Motor neuron (in vitro differentiated cells): ENCODE data around the gene DNAH2. TPM values are rescaled to one million over a fixed set of nuclear protein-coding genes. Genes with fewer than 3 reads are reported as not detected.
"Not testable (repeated sequence)": the region's sequence is repeated elsewhere in the genome, so short reads cannot be mapped to it uniquely, and the experiment has no call there.

Experiments
- ATAC-seq, 8 experiments: fragments of 200-7000 bp; cut with Tn5 transposase; replicated peaks in 6 of 8; 2 replicates each; pipeline ENCODE4 v1.8.0; 2021; ENCODE audit warnings: mild to moderate bottlenecking in 8 of 8, moderate library complexity in 8 of 8
- H3K27ac ChIP-seq, 2 donors: fragments of 250-450 bp; sonication (Bioruptor Pico); 2 replicates each; pipeline ENCODE4 v1.9.0; 2021; ENCODE audit warnings: antibody characterized with exemption in 2 of 2, mild to moderate bottlenecking in 2 of 2, moderate library complexity in 1 of 2
- H3K4me1 ChIP-seq, 2 donors: fragments of 250-450 bp; sonication (Bioruptor Pico); replicated peaks in 1 of 2; 2 replicates each; pipeline ENCODE4 v1.6.1; 2021; ENCODE audit warnings: antibody characterized with exemption in 2 of 2, mild to moderate bottlenecking in 2 of 2, moderate library complexity in 1 of 2
- H3K4me3 ChIP-seq, 5 donors: fragments of 250-450 bp; sonication (Bioruptor Pico); 2 replicates each; pipeline ENCODE4 v1.9.0; 2021; ENCODE audit warnings: antibody characterized with exemption in 5 of 5, mild to moderate bottlenecking in 5 of 5, moderate library complexity in 4 of 5
- WGBS, 10 experiments: fragments of 450-650 bp; shearing (Covaris generic); methylation state at CpG; one replicate each; pipeline ENCODE4 v1.0.0; 2022; 5-methylcytosine and 5-hydroxymethylcytosine counted together
- in situ Hi-C, 9 experiments: fragments of 400-800 bp; cut with MboI; loops; one replicate each; pipeline ENCODE4 v1.15.0; 2021; ENCODE audit warnings: low sequenced_read_pairs in 9 of 9, low pct_unique_long_range_greater_than_20kb in 2 of 9; ENCODE audit not compliant: unreplicated experiment in 9 of 9
- total RNA-seq, 8 experiments: library from RNA; unstranded; fragments of 300-600 nt; gene quantifications; 2 replicates each; pipeline versions ENCODE4 v1.2.3 to v1.2.4, GENCODE V29; 2022

DNAH2 gene
- total RNA-seq, 8 experiments from 2014 or later, result 0.25 to 4.4 (median 0.65) TPM

- WGBS, 10 experiments, result 60 to 92% methylated on average over 1 to 9 of the region's 21 CpGs; no CpG with 5 or more reads in 8 of the 10 experiments
- no peak overlapping the region for H3K27ac ChIP-seq
- no peaks in the 10 kb centered on the region for H3K4me1 ChIP-seq
- ATAC-seq, result no peak
- in situ Hi-C loops, result no loop called here
- H3K4me3 ChIP-seq, result no peak overlapping the region
Observed at GRCh38 chr17:7807206-7807605, 89.7 kb downstream of the DNAH2 start.

DNA sequence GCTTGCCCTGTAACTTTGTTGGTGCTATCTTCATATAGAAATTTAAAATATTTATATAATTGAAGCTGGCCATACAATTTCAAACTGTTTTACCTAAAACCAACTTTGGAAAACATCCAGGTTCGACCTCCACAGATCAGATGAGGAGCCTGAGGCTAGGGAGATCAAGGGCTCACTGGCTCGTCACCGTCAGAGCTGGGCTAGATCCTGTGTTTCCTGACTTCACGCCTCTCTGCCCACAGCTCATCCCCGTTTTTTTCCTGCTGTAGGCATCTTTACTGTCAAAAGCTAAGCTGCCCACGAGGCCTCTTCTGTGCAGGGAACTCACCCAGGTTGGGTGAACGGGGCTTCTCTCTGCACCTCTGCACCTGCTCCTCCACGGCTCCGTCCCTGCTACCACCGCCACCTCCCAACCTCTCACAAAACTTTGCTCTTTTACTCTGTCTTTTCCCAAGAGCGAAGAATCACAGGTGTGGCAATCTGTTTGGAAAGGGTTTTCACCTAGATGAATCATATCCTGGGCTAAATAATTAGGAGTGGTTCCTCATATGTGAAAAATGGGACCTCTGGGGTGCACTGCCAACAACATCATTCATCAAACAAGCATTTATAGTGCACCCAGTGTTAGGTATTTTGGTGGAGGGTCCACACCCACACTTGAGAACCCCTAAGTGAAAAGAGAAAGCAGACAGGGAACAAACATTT is 91.7 kb downstream of the DNAH2 start:
- Histone ChIP-seq H3K4me3 (no peak overlapping the region), H3K4me1 (no peaks in the 10 kb centered on the region), H3K27ac (no peak overlapping the region)
- WGBS, 10 experiments, result 0 to 63% (median 50%) methylated on average over 1 to 10 of the region's 11 CpGs; no CpG with 5 or more reads in 3 of the 10 experiments
- no peak for ATAC-seq
- in situ Hi-C loops, result no loop called here

GRCh38 chr17:7809791-7810343 is 92.3 kb downstream of the DNAH2 start:
- WGBS, 10 experiments, result 58 to 97% (median 75%) methylated on average over 4 to 8 of the region's 9 CpGs; no CpG with 5 or more reads in 1 of the 10 experiments

DNA sequence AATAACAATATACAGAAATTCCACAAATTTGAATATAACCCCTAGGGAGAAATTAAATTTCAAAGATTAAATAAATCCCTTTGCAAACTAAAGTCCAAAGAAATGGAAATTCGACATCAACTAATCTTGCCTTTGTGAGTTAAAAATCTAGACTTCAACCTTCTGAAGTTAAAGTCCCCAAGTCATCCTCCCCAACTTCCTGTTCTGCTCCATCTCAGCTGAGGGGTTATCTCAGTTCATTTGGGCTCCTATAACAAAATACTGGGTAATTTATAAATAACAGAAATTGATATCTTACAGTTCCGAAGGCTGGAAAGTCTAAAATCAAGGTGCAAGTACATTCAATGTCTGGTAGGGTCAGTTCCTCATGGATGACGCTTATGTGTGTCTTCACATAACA is 93.7 kb downstream of the DNAH2 start:
- in situ Hi-C loops, result no loop called here
- H3K4me1 ChIP-seq, result no peaks in the 10 kb centered on the region
- H3K27ac ChIP-seq, result no peak overlapping the region
- no peak overlapping the region for H3K4me3 ChIP-seq
- ATAC-seq, result no peak
- 43 to 95% (median 76%) methylated on average over 1 to 3 of the region's 3 CpGs for WGBS, 10 experiments

More at GRCh38 chr17:7809791-7810343, 92.3 kb downstream of the DNAH2 start:
- in situ Hi-C loops, ATAC-seq, H3K4me3 ChIP-seq, H3K27ac ChIP-seq, H3K4me1 ChIP-seq: not testable (repeated sequence)

GRCh38 chr17:7814969-7815368 is 97.4 kb downstream of the DNAH2 start:
- no peaks in the 10 kb centered on the region for H3K4me1 ChIP-seq
- no peak for ATAC-seq
- no peak overlapping the region for H3K27ac ChIP-seq
- H3K4me3 ChIP-seq, result no peak overlapping the region
- WGBS, 10 experiments, result 0 to 100% (median 80%) methylated on average over 1 to 4 of the region's 5 CpGs; no CpG with 5 or more reads in 1 of the 10 experiments
- in situ Hi-C loops, result no loop called here

GRCh38 chr17:7816926-7817642 is 99.5 kb downstream of the DNAH2 start:
- ATAC-seq, result no peak
- Histone ChIP-seq H3K4me1 (no peaks in the 10 kb centered on the region), H3K4me3 (no peak overlapping the region), H3K27ac (no peak overlapping the region)
- in situ Hi-C loops, result no loop called here
- WGBS, 10 experiments, result 17 to 88% (median 71%) methylated on average over 1 to 6 of the region's 10 CpGs; no CpG with 5 or more reads in 5 of the 10 experiments

GRCh38 chr17:7817643-7817964 is 100.1 kb downstream of the DNAH2 start:
- Histone ChIP-seq H3K27ac (no peak overlapping the region), H3K4me1 (no peaks in the 10 kb centered on the region), H3K4me3 (no peak overlapping the region)
- in situ Hi-C loops, result no loop called here
- 20 to 92% methylated on average over 1 to 2 of the region's 9 CpGs; no CpG with 5 or more reads in 8 of the 10 experiments for WGBS, 10 experiments
- no peak for ATAC-seq

DNA sequence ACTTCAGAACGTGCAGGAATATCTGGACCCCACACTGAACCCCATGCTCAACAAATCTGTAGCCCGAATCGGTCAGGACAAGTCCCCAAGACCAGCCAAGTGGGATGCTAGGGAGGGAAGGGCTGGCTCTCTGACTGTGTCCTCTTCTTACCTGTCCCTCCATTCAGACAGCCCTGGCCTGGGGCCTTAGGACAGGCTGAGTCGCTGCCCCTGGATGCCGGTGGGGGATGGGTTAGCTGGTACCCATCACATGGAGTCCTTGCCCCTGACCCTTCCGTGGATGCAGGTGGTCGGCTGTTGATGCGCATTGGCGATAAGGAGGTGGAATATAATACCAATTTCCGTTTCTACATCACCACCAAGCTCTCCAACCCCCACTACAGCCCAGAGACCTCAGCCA is 100.5 kb downstream of the DNAH2 start:
- no peak overlapping the region for H3K4me3 ChIP-seq
- ATAC-seq, result no peak
- no peaks in the 10 kb centered on the region for H3K4me1 ChIP-seq
- in situ Hi-C loops, result no loop called here
- WGBS, 10 experiments, result 20 to 88% (median 56%) methylated on average over 1 to 9 of the region's 10 CpGs; no CpG with 5 or more reads in 6 of the 10 experiments
- no peak overlapping the region for H3K27ac ChIP-seq

DNA sequence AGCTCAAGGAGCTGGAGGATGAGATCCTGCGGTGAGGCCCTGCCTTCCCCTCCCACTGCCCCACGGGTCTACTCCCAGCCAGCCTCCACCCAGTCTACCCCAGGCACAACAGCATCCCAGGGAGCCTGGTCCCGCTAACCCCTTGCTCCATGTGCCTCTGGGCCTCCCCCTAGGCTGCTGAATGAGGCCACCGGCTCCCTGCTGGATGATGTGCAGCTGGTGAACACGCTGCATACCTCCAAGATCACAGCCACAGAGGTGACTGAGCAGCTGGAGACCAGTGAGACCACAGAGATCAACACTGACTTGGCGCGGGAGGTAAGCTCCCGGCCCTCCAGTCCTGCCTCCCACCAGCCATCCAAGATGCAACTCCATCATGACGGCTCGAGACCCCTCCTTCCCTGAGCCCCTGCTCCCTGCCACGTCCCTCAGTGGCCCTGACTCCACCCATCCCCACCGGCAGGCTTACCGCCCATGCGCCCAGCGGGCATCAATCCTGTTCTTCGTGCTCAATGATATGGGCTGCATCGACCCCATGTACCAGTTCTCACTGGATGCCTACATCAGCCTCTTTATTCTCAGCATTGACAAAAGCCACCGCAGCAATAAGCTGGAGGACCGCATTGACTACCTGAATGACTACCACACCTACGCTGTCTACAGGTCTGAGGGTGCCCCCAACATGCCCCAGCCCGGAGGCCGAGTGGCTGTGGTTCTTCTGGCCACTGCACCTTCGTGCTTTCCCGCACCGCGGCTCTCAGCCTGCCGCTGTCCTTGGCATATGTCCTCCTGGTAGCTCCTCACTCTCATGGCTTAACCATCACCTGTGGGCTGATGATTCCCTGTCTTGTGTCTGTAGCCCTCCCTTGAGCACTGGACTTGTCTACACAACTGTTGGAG is 101.5 kb downstream of the DNAH2 start:
- Histone ChIP-seq H3K4me3 (no peak overlapping the region), H3K4me1 (no peaks in the 10 kb centered on the region), H3K27ac (no peak overlapping the region)
- 37 to 100% (median 63%) methylated on average over 2 to 11 of the region's 27 CpGs; no CpG with 5 or more reads in 4 of the 10 experiments for WGBS, 10 experiments
- in situ Hi-C loops, result no loop called here
- peak in 1 of 8 experiments; percentile 17 for ATAC-seq

GRCh38 chr17:7820231-7820630 is 102.7 kb downstream of the DNAH2 start:
- H3K27ac ChIP-seq, result no peak overlapping the region
- peaks cover 0 to 3% of the 10 kb centered on the region in 2 donors for H3K4me1 ChIP-seq
- 0 to 100% (median 20%) methylated on average over 1 to 3 of the region's 5 CpGs; no CpG with 5 or more reads in 5 of the 10 experiments for WGBS, 10 experiments
- no peak for ATAC-seq
- in situ Hi-C loops, result loop anchor here in 1 of 9 experiments (10.0 kb wide), 1 partner anchor 165 kb away; no protein-coding TSS in a partner anchor
- H3K4me3 ChIP-seq, result no peak overlapping the region

DNA sequence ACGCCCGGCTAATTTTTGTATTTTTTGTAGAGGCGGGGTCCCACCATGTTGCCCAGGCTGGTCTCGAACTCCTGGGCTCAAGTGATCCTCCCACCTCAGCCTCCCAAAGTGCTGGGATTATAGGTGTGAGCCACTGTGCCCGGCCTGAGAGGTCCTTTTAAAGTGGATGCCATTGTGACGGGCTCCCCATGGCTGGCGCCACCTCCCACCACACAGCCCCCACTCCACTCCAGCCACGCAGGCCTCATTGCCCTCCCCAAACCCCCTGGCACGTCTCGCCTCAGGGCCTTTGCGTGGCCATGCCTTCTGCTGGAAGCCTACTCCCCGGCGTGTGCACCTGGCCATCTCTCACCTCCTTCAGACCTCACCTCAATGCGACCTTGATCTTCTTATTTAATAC is 104.6 kb downstream of the DNAH2 start:
- WGBS, 10 experiments, result 39 to 86% (median 66%) methylated on average over 1 to 9 of the region's 14 CpGs; no CpG with 5 or more reads in 6 of the 10 experiments
- ATAC-seq, result no peak
- in situ Hi-C loops, result loop anchor here in 1 of 9 experiments (10.0 kb wide), 1 partner anchor 163 kb away; no protein-coding TSS in a partner anchor
- no peak overlapping the region for H3K27ac ChIP-seq
- no peak overlapping the region for H3K4me3 ChIP-seq
- peaks cover 4 to 7% of the 10 kb centered on the region in 2 donors for H3K4me1 ChIP-seq

GRCh38 chr17:7823581-7824001 is 106.0 kb downstream of the DNAH2 start:
- in situ Hi-C loops, result loop anchor here in 1 of 9 experiments (10.0 kb wide), 1 partner anchor 161 kb away; no protein-coding TSS in a partner anchor
- H3K4me3 ChIP-seq, result no peak overlapping the region
- H3K27ac ChIP-seq, result no peak overlapping the region
- peaks cover 4 to 7% of the 10 kb centered on the region in 2 donors for H3K4me1 ChIP-seq
- WGBS, 10 experiments, result 53 to 100% (median 75%) methylated on average over 1 to 14 of the region's 20 CpGs; no CpG with 5 or more reads in 3 of the 10 experiments
- ATAC-seq, result no peak
